Rectal smooth muscle tissue (tissue), 1 donor: ENCODE results near the gene CD163L1.
A peak's percentile ranks its signal among the peaks of the same experiment; 100 is the strongest.
"Not testable (repeated sequence)": the region's sequence is repeated elsewhere in the genome, so short reads cannot be mapped to it uniquely, and the experiment has no call there.

Source experiments
- H3K27ac ChIP-seq: one replicate; pipeline ENCODE4 v1.7.0; 2013; ENCODE audit warnings: low read depth, low read length, inconsistent platforms
- H3K27me3 ChIP-seq: one replicate; pipeline ENCODE4 v1.7.0; 2013; ENCODE audit warnings: low read length; ENCODE audit not compliant: control insufficient read depth, insufficient read depth
- H3K36me3 ChIP-seq: one replicate; pipeline ENCODE4 v1.7.0; 2013; ENCODE audit warnings: low read length; ENCODE audit not compliant: control insufficient read depth, insufficient read depth
- H3K4me1 ChIP-seq: one replicate; pipeline ENCODE4 v1.7.0; 2013; ENCODE audit warnings: low read length; ENCODE audit not compliant: control insufficient read depth, insufficient read depth
- H3K4me3 ChIP-seq: one replicate; pipeline ENCODE4 v1.7.0; 2013; ENCODE audit warnings: low read length
- H3K9ac ChIP-seq: one replicate; pipeline ENCODE4 v1.7.0; 2013; ENCODE audit warnings: low read length

The CD163L1 gene

DNA sequence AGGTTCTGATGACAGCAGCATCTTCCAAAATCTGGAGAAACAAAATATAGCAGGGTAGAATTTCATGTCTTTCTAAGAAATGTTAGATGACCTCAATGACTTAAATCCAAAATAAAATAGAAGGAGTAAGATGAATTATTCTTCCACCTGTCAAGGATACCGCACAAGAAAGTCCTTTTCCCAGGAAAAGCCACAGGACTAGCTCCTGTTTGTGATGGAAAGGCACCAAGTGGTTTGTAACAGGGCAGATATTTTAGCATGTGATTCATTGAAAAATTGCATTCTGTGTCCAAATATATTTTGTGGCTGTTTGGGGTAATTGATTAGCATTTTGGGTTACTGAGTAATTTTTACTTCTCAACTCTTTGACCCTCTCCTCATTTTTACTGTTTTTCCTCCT lies 2.7 kb downstream of the CD163L1 start:
- Histone ChIP-seq H3K27me3 (no peaks in the 10 kb centered on the region), H3K9ac (no peak overlapping the region), H3K27ac (no peak overlapping the region), H3K36me3 (no peaks in the 10 kb centered on the region), H3K4me3 (no peak overlapping the region), H3K4me1 (no peaks in the 10 kb centered on the region)

DNA sequence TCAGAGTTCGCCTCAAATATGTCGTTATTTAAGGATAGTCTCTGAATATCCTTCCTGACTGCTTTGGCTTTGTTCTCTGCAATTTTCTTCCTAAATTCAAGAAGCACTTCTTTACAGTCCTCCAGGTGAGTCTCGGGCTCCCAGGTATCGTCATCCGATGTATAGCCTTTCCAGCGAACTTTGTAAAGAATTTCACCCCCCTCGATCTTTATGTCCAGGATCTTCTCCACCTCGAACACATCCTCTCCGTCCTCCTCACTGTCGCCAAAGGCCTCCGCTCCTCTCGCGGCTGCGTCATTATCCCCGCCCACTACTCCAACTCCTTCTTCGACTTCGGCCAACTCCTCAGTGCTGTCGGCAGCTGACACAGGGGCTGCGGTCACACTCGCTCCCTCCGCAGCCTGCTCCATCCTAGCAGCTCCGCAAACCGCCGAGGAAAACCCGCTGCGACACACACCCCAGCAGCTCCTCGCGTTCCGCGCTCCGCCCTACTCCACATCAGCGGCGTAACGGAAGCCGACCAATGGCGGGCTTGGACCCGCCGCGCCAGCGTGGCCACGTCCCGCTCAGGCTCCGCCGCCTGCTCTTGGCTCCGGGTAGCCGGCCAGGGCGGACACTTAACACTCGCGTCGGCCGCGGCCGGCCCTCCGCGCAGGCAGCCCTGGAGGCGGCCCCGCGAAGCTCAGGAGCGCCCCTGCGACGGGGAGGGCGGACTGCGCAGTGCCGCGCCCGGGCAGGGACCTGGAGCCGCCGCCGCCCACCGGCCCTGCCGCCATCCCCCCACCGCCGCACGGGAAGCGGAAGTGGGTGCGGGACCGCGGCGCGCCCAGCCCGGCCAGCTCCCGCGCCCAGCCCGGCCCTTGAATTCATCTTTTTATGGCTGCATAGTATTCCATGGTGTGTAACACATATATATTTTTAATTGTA lies 4.1 kb downstream of the CD163L1 start:
- H3K27me3 ChIP-seq: no peaks in the 10 kb centered on the region
- no peaks in the 10 kb centered on the region for H3K36me3 ChIP-seq
- H3K27ac ChIP-seq: no peak overlapping the region
- peak overlapping the region; percentile 44 for H3K4me3 ChIP-seq
- H3K4me1 ChIP-seq: no peaks in the 10 kb centered on the region
- H3K9ac ChIP-seq: no peak overlapping the region

DNA sequence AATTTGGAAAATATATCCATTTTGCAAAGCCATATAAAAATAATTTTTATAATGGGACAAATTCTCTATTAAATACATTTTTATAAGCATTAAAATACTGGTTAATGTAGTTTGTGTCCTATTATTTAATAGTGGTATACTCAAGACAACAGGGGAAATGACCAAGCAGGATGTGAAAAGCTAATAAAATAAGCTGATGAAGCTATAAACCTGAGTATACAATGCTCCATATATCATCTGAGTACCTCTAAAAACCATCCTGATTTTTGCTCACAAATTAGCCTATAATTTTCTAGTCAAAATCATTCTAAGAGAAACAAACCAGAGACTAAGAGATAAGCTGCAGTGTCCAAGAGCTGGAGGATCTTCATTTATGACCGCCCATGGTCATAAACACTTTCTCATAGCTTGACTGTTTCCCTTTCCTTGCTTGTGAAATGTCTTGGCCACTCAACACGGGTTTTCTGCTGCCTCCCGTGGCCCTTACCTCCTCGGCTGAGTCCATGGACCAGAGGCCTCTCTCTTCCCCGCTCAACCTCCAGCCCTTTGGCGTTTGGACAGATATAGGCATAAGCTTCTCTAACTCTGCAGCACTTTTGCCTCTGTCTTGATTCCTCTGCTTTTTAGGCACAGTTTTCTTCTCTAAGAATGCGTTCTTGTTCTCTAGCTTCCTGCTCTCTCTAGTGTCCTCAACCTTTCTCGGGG lies 5.5 kb downstream of the CD163L1 start:
- not testable (repeated sequence) for H3K4me1 ChIP-seq

GRCh38 chr12:7437494-7437893 lies 6.5 kb downstream of the CD163L1 start:
- not testable (repeated sequence) for H3K9ac ChIP-seq, H3K4me1 ChIP-seq, H3K4me3 ChIP-seq, H3K27me3 ChIP-seq, H3K36me3 ChIP-seq, H3K27ac ChIP-seq

More for the DNA sequence above, 5.5 kb downstream of the CD163L1 start:
- H3K27ac ChIP-seq, H3K4me3 ChIP-seq, H3K36me3 ChIP-seq, H3K27me3 ChIP-seq, H3K9ac ChIP-seq: not testable (repeated sequence)

GRCh38 chr12:7434670-7435069 lies 9.3 kb downstream of the CD163L1 start:
- H3K27me3 ChIP-seq: no peaks in the 10 kb centered on the region
- H3K4me3 ChIP-seq: no peak overlapping the region
- H3K9ac ChIP-seq: no peak overlapping the region
- no peak overlapping the region for H3K27ac ChIP-seq
- no peaks in the 10 kb centered on the region for H3K4me1 ChIP-seq
- H3K36me3 ChIP-seq: no peaks in the 10 kb centered on the region

DNA sequence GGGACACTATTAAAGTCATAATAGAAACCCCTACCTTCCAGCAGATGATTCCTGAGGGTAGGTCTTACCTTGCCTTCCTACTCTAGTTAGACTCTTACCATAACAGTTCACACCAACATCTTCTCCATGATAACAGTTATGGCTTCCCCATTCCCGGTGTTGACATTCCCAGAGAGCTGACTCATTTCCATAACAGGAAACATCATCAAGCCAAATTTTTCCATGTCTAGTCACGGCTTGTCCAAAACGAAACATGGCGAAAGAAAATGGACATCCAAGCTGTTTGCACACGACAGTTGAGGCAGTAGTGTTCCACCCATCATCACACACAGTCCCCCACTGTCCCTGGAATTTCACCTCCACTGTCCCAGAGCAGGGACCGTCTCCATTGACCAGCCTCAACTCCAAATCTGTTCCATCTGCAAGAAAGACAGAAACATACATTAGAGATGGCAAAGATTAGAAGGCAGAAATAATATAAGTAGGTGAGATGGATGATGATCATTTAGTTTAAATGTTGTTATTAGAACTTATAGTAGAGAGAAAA lies 10.6 kb downstream of the CD163L1 start:
- no peaks in the 10 kb centered on the region for H3K36me3 ChIP-seq
- no peaks in the 10 kb centered on the region for H3K4me1 ChIP-seq
- H3K9ac ChIP-seq: no peak overlapping the region
- no peaks in the 10 kb centered on the region for H3K27me3 ChIP-seq
- no peak overlapping the region for H3K4me3 ChIP-seq
- H3K27ac ChIP-seq: no peak overlapping the region

- Histone ChIP-seq H3K9ac (no peak overlapping the region), H3K27me3 (no peaks in the 10 kb centered on the region), H3K4me3 (no peak overlapping the region), H3K36me3 (no peaks in the 10 kb centered on the region), H3K27ac (no peak overlapping the region), H3K4me1 (no peaks in the 10 kb centered on the region)
Measured at GRCh38 chr12:7431993-7432685, 11.8 kb downstream of the CD163L1 start.

DNA sequence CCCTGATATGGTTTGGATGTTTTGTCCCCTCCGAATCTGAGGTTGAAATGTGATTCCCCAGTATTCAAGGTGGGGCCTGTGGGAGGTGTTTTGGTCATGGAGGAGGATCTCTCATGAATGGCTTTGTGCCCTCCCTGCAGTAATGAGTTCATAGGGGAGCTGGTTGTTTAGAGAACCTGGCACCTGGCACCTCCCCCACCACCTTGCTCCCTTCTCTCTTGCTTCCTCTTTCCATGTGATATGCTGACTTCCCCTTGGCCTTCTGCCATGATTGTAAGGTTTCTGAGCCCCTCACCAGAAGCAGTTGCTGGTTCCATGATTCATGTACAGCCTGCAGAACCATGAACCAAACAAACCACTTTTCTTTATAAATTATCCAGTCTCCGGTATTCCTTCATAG lies 32.6 kb downstream of the CD163L1 start:
- Histone ChIP-seq H3K4me3 (no peak overlapping the region), H3K27ac (no peak overlapping the region), H3K4me1 (no peaks in the 10 kb centered on the region), H3K36me3 (no peaks in the 10 kb centered on the region), H3K27me3 (no peaks in the 10 kb centered on the region), H3K9ac (no peak overlapping the region)

- Histone ChIP-seq H3K27ac (no peak overlapping the region), H3K27me3 (no peaks in the 10 kb centered on the region), H3K36me3 (no peaks in the 10 kb centered on the region), H3K4me1 (no peaks in the 10 kb centered on the region), H3K4me3 (no peak overlapping the region), H3K9ac (no peak overlapping the region)
Measured at GRCh38 chr12:7404275-7404674, 39.7 kb downstream of the CD163L1 start.

DNA sequence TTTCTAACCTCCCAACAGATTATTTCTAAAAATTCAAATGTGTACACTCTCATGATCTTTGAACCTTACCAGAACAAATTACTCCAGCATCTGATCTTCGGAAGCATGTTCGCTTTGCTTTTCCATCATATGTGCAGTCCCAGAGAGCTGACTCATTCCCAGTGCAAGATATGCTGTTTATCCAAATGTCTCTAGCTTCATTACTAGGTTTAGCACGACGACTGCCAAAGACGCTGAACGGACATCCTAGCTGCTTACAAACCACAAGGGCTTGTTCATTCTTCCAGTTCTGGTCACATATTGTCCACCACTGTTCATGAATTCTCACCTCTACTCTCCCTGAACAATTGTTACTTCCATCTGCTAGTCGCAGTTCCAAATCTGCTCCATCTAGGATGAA lies 40.5 kb downstream of the CD163L1 start:
- Histone ChIP-seq H3K4me3 (no peak overlapping the region), H3K27ac (no peak overlapping the region), H3K9ac (no peak overlapping the region), H3K4me1 (no peaks in the 10 kb centered on the region), H3K27me3 (no peaks in the 10 kb centered on the region), H3K36me3 (no peaks in the 10 kb centered on the region)

DNA sequence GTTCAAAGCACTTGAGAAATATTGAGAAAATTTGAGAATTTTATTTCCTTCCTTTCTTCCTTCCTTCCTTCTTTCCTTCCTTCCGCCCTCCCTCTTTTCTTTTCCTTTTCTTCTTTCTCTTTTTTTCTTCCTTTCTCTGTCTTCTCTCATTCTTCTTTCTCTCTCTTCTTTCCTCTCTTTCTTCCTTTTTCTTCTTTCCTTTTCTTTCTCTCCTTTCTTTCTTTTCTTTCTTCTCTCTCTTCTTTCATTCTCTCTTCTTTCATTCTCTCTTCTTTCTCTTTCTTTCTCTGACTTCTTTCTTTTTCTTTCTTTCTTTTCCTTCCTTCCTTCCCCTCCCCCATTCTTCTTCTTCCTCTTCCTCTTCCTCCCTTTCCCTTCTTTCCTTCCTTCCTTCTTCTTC lies 44.9 kb downstream of the CD163L1 start:
- Histone ChIP-seq H3K4me1 (no peaks in the 10 kb centered on the region), H3K27me3 (no peaks in the 10 kb centered on the region), H3K9ac (no peak overlapping the region), H3K4me3 (no peak overlapping the region), H3K27ac (no peak overlapping the region), H3K36me3 (no peaks in the 10 kb centered on the region)

GRCh38 chr12:7396418-7396817 lies 47.5 kb downstream of the CD163L1 start:
- Histone ChIP-seq H3K4me3 (no peak overlapping the region), H3K27me3 (no peaks in the 10 kb centered on the region), H3K36me3 (no peaks in the 10 kb centered on the region), H3K9ac (no peak overlapping the region), H3K4me1 (no peaks in the 10 kb centered on the region), H3K27ac (no peak overlapping the region)
